Muscle of back (tissue), 11 donors: Measurements from ENCODE around the gene SDSL. TPM values are rescaled to one million over a fixed set of nuclear protein-coding genes. Genes with fewer than 3 reads are reported as not detected.

ENCODE experiments used
- DNase-seq, 3 donors: peaks; one replicate each; pipeline versions ENCODE4 v3.0.0 to v3.0.0-alpha.2; 2013
- polyA plus RNA-seq, 10 donors: library from polyadenylated mRNA; unstranded; fragments of 120-200 nt; gene quantifications; one replicate each; pipeline ENCODE4 v1.2.1, GENCODE V29; 2013; ENCODE audit not compliant: insufficient read length in 10 of 10

SDSL gene
- polyA plus RNA-seq, 10 donors, result 0.61 to 2.1 (median 1.4) TPM

- no peak for DNase-seq
These were observed 26.0 kb upstream of the SDSL start for GRCh38 chr12:113396200-113396599.

- no peak for DNase-seq
These were observed 25.2 kb upstream of the SDSL start for GRCh38 chr12:113396828-113397496.

DNA sequence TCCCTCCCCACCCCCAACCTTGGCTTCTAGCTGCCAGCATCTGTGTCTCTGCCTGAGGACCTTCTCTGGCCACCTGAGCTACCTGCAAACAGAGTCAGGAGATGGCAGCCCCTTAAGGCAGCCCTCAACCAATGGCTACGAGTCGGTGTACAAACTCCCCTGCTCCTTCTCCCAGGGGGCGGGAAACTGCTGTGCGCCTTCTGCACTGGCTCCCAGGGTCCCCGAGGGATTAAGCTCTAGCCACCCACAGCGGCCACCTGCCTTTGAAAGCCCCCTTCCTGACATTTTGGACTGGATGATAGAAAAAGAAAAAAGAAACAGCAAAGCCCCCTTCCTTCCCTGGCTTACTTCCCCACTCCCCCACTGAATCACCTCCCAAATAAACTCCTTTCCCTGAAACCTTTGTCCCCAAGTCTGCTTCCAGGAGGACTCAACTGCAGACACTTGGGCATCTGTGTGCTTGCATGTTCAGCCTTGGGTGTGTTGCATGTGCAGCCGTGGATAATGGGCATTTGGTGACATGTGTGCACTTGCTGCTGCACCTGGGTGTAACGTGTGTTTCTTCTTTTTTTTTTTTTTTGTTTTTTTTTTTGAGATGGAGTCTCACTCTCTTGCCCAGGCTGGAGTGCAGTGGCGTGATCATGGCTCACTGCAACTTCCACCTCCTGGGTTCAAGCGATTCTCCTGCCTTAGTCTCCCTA, 24.5 kb upstream of the SDSL start:
- DNase-seq, result no peak

DNA sequence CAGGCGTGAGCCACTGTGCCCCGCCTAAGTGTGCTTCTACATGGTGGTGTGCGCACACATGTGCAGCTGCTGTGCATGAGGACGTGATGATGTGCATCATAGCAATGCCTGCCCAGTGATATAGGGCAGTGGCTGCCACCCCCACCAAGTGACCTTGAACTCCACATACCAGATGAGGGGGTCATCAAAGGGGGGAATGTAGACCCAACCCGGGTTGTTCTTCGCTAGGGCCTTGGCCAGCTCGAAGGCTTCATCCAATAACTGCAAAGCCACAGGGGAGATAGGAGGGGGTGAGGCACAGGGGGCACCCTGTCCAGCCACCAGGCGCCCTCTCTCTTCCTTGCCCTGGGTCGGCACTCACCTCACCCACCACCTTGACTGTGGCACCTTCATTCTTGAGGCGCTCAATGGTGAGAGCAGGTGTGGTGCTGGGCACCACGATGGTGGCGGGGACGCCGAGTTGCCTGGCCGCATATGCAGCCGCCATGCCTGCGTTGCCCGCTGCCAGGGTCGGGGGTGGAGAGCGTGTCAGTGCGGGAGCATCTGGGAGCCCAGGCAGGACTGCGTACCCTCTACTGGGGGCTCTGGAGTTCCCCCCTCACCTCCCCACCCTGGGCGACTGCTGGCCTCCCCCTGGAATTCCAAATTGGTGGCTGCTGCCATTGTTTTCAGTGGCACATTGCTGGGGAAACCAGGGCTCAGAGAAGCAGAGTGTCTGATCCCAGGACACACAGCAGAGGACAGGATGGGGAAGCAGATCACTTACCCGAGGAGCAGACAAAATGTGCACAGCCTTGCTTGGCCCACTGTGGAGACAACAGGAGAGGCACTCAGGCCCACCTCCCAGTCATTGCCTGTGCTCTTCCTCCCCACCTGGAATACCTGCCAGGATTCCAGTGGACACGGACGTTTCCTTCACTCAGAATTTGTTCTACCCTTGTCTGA, 23.6 kb upstream of the SDSL start:
- DNase-seq, result no peak

- no peak for DNase-seq
These were observed 22.7 kb upstream of the SDSL start for GRCh38 chr12:113399490-113399889.

DNA sequence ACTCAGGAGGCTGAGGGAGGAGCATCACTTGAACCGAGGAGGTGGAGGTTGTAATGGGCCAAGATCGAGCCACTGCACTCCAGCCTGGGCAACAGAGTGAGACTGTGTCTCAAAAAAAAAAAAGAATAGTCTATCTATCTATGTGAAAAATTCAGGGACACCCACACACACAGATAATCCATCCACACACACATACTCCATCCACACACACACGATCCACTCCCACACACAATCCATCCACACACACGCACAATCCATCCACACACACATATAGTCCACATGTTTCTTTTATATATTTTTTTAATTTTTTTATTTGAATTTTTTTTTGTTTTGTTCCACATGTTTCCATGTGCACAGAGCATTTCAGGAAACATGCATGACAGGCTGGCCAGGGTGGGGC, 21.8 kb upstream of the SDSL start:
- DNase-seq, result no peak

DNA sequence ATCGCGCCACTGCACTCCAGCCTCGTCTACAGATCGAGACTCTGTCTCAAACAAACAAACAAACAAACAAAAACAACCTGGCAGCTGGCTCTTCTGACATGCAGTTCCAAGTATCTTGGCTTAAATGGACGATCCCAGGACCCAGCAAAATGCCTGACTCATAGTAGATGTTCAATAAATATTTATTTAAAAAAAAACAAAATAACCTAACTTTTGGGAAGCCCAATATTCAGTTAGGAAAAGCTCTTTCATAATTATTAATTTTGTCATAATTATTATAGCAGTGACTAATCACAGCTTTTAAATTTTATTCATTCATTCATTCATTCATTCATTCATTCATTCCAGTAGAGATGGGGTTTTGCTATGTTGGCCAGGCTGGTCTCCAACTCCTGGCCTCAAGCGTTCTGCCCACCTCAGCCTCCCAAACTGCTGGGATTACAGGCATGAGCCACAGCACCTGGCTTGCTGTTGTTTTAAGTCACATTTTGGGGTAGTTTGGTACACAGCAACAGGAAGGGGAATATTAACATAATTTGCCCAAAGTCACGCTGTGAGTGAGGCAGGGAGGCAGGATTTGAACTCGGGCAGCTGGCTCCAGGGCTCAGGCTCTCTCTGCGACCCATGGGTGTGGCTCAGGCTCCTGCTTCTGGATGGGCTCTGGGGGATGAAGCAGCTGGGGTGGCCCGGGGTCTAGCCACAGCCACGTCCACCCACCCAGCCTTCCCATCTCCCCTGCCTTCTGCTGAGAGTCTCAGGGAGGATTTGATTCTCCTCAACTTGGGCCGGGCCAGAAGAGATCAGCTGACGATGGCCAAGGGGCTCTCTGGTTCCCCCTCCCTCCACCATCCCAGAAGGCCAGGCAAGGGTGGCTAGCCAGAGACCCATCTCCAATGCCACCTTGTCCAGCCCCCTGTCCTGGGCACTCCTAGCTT, 20.8 kb upstream of the SDSL start:
- DNase-seq, result no peak

GRCh38 chr12:113402586-113403260, 19.5 kb upstream of the SDSL start:
- no peak for DNase-seq

DNA sequence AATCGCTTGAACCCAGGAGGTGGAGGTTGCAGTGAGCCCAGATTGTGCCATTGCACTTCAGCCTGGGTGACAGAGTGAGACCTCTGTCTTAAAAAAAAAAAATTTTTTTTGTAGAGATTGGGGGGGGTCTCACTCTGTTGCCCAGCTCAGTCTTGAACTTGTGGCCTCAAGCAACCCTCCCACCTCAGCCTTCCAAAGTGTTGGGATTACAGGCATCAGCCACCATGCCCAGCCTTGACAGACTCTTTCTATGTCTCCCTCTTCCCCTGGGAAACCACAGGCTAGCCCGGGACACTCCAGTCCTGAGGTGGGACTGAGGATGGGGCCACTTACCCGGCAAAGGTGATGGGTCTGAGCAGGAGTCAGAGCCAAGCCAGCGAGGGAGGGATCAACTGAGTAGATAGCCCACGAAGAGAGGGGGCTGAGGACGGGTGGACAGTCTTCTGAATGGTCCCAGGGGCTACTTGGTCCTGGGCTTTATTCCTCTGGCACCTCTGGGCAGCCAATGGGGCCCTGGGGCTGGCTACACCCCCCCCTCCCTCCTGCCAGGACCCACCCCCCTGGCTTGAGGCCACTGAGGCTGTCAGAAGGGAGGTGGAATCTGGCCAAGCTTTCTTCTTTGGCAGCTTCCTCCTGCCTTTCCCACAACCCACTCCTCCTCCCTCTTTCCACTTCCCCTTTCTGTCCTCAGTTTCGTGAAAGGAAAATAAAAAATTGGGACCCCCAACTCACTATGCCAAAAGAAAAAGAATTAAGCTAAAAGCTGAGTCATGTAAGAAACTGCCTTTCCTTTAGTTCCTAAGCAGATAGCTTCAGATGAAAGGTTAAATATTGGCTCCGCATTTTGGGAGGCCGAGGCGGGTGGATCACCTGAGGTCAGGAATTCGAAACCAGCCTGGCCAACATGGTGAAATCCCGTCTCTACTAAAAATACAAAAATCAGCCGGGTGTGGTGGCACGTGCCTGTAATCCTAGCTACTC, 18.5 kb upstream of the SDSL start, which contains the start of gene SDS:
Gene SDS (minus strand): TSS at position 453 of the 981 bp plus-strand sequence. CDS start 4,179 bp downstream, outside the sequence.
- peak; percentile 28 to 82 (median 71) for DNase-seq

DNA sequence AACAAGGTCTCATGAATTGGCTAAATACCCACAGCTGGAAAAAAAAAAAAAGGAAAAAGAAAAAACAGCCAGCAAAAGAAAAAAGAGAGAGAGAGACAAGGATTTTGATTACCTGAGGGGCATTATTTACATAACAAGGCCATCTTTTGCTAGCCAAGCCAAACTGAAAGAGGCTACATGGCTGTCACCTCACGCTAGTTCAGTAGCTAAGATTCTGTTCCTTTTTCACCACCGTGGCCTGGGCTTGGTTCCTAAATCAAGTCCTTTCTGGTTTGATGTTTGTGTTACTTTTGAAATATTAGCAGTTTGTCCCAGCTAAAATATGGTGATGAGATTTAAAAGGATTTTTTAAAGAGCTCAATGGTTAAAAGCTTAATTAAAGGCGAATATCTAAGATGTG, 16.5 kb upstream of the SDSL start:
- DNase-seq, result no peak

- DNase-seq, result peak in 2 of 3 donors; percentile 30 to 51
These were observed 14.1 kb upstream of the SDSL start for GRCh38 chr12:113407931-113408600.

DNA sequence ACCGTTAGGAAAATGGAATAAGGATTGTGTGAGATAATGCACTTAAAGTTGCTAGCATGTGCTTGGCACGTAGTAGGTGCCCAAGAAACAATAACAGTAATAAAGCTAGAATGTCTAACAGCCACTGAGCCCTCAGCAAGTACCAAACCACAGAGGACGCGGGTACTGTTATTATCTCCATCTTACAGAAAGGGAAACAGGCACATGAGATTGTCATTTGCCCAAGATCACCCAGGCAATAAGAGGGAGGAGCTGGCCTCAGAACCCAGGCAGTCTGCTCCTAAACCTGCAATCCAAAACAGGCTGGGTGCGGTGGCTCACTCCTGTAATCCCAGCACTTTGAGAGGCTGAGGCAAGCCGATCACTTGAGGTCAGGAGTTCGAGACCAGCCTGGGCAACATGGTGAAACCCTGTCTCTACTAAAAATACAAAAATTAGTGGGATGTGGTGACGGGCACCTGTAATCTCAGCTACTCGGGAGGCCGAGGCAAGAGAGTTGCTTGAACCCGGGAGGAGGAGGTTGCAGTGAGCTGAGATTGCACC, 13.4 kb upstream of the SDSL start:
- DNase-seq, result no peak

GRCh38 chr12:113409462-113410124, 12.6 kb upstream of the SDSL start:
- no peak for DNase-seq

GRCh38 chr12:113413488-113413939, 8.7 kb upstream of the SDSL start:
- DNase-seq, result no peak

GRCh38 chr12:113414519-113415038, 7.6 kb upstream of the SDSL start:
- no peak for DNase-seq

DNA sequence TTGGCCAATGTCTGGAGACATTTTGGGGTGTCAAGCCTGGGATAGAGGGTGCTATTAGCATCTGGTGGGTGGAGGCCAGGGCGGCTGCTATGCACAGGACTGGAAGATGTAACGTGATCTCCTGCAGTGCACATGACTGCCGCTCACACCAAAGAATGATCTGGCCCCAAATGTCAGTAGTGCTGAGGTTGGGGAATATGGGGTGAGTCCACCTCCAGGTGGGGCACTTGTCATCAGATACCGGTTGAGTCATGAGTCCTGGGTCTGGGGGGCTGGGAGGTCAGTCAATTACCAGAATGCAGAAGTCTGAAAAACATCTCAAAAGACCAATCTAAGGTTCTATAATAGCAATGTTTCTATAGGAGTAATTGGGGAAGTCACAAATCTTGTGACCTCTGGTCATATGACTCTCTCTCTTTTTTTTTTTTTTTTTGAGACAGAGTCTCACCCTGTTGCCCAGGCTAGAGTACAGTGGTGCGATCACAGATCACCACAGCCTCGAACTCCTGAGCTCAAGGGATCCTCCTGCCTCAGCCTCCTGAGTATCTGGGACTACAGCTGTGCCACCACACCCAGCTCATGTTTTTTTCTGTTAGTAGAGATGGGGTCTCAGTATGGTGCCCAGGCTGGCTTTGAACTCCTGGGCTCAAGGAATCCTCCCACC, 6.0 kb upstream of the SDSL start:
- no peak for DNase-seq
